Midbrain (tissue), 1 donor: ENCODE results near the gene HK1.

ENCODE experiments used
- DNase-seq: peaks from one replicate; lab custom pipeline; 2025; lab: John Stamatoyannopoulos, UW

The HK1 gene

GRCh38 chr10:69374931-69375306 lies 96.6 kb downstream of the HK1 start:
- DNase-seq = no peak

GRCh38 chr10:69375307-69376151 lies 97.2 kb downstream of the HK1 start:
- DNase-seq = peak; percentile 30

GRCh38 chr10:69376662-69377061 lies 98.4 kb downstream of the HK1 start:
- DNase-seq = no peak

GRCh38 chr10:69377191-69377590 lies 98.9 kb downstream of the HK1 start:
- DNase-seq = no peak

- DNase-seq = no peak
Observed at GRCh38 chr10:69377933-69378332, 99.6 kb downstream of the HK1 start.

- DNase-seq = no peak
Observed at GRCh38 chr10:69379800-69380199, 101.5 kb downstream of the HK1 start.

- no peak for DNase-seq
Observed at GRCh38 chr10:69382382-69383117, 104.3 kb downstream of the HK1 start.

GRCh38 chr10:69383558-69383957 lies 105.3 kb downstream of the HK1 start:
- no peak for DNase-seq

GRCh38 chr10:69384320-69384719 lies 106.0 kb downstream of the HK1 start:
- DNase-seq = no peak

GRCh38 chr10:69385454-69386350 lies 107.4 kb downstream of the HK1 start:
- DNase-seq = no peak

GRCh38 chr10:69387500-69387899 lies 109.2 kb downstream of the HK1 start:
- DNase-seq = no peak

- no peak for DNase-seq
Observed at GRCh38 chr10:69388488-69388887, 110.2 kb downstream of the HK1 start.

GRCh38 chr10:69389827-69390490 lies 111.7 kb downstream of the HK1 start:
- no peak for DNase-seq

- DNase-seq = no peak
Observed at GRCh38 chr10:69391158-69391557, 112.9 kb downstream of the HK1 start.

GRCh38 chr10:69392481-69393000 lies 114.2 kb downstream of the HK1 start:
- peak; percentile 83 for DNase-seq

GRCh38 chr10:69394020-69394419 lies 115.7 kb downstream of the HK1 start:
- no peak for DNase-seq

- DNase-seq = no peak
Observed at GRCh38 chr10:69397972-69398371, 119.7 kb downstream of the HK1 start.

- no peak for DNase-seq
Observed at GRCh38 chr10:69398466-69398865, 120.2 kb downstream of the HK1 start.

- DNase-seq = no peak
Observed at GRCh38 chr10:69400936-69401335, 122.6 kb downstream of the HK1 start.

GRCh38 chr10:69401416-69401815 lies 123.1 kb downstream of the HK1 start:
- no peak for DNase-seq

- DNase-seq = no peak
Observed at GRCh38 chr10:69402386-69402785, 124.1 kb downstream of the HK1 start.

GRCh38 chr10:69403066-69403465 lies 124.8 kb downstream of the HK1 start:
- DNase-seq = no peak
